Esophagus muscularis mucosa (tissue), 4 donors: ENCODE measurements around the gene DROSHA. TPM values are rescaled to one million over a fixed set of nuclear protein-coding genes. Genes with fewer than 3 reads are reported as not detected.
"Not testable (repeated sequence)": the region's sequence is repeated elsewhere in the genome, so short reads cannot be mapped to it uniquely, and the experiment has no call there.

Experiments
- DNase-seq: peaks from one replicate; pipeline ENCODE4 v3.0.0-alpha.2; 2017; ENCODE audit errors: extremely low spot score
- H3K27ac ChIP-seq, 4 donors: fragments of 200-600 bp; sonication (generic); replicated peaks in 1 of 4; 1 replicate in 3 of 4; 2 replicates in 1 of 4; pipeline ENCODE4 v1.5.1; 2016 to 2019; ENCODE audit warnings: mild to moderate bottlenecking in 1 of 4
- H3K27me3 ChIP-seq, 4 donors: fragments of 200-600 bp; sonication (generic); one replicate each; pipeline versions ENCODE4 v1.5.1 to v1.6.0; 2016 to 2019
- H3K36me3 ChIP-seq, 4 donors: fragments of 200-600 bp; sonication (generic); one replicate each; pipeline ENCODE4 v1.5.1; 2016 to 2019
- H3K4me1 ChIP-seq, 4 donors: fragments of 200-600 bp; sonication (generic); one replicate each; pipeline ENCODE4 v1.5.1; 2016 to 2019
- H3K4me3 ChIP-seq, 4 donors: fragments of 200-600 bp; sonication (generic); 1 replicate in 2 of 4; 2 replicates in 2 of 4; pipeline ENCODE4 v1.5.1; 2016 to 2019; ENCODE audit warnings: mild to moderate bottlenecking in 4 of 4, moderate library complexity in 1 of 4
- H3K9me3 ChIP-seq, 4 donors: fragments of 200-600 bp; sonication (generic); 1 replicate in 3 of 4; 2 replicates in 1 of 4; pipeline ENCODE4 v1.5.1; 2016 to 2019
- EP300 ChIP-seq: sonication (generic); formaldehyde crosslinking; IDR thresholded peaks from one replicate; pipeline ENCODE4 v1.6.1; 2017; ENCODE audit warnings: antibody characterized with exemption
- POLR2A ChIP-seq: fragments of 450-650 bp; IDR thresholded peaks from one replicate; pipeline ENCODE4 v1.6.1; 2017; ENCODE audit warnings: antibody characterized with exemption, moderate library complexity, mild to moderate bottlenecking, low read depth
- POLR2AphosphoS5 ChIP-seq, 2 donors: sonication (generic); formaldehyde crosslinking; IDR thresholded peaks; one replicate each; pipeline ENCODE4 v1.6.1; 2017; ENCODE audit warnings: antibody characterized with exemption in 2 of 2
- WGBS: methylation state at CpG from one replicate; pipeline ENCODE4 v1.1.5; 2018; 5-methylcytosine and 5-hydroxymethylcytosine counted together
- intact Hi-C: fragments of 100-400 bp; cut with DNase I; formaldehyde crosslinking; loops from one replicate; pipeline ENCODE4 v1.15.1; 2023
- total RNA-seq, 4 donors: library from RNA; depleted of rRNA; stranded (reverse); fragments of >200 nt; gene quantifications; one replicate each; pipeline versions ENCODE4 v1.1.0 to v1.2.1, GENCODE V29; 2016
- TF ChIP-seq, protein P1 (sequence below), 3 experiments: fragments of 200-600 bp in 2 of 3; fragments of 450-650 bp in 1 of 3; sonication (generic) in 2 of 3; IDR thresholded peaks; one replicate each; pipeline ENCODE4 v1.5.1; 2017 to 2019; ENCODE audit warnings: antibody characterized with exemption in 3 of 3, mild to moderate bottlenecking in 2 of 3, moderate library complexity in 1 of 3

DROSHA gene
- total RNA-seq, 4 donors from 2014 or later: 27.5 to 47.0 (median 36.6) TPM

DNA sequence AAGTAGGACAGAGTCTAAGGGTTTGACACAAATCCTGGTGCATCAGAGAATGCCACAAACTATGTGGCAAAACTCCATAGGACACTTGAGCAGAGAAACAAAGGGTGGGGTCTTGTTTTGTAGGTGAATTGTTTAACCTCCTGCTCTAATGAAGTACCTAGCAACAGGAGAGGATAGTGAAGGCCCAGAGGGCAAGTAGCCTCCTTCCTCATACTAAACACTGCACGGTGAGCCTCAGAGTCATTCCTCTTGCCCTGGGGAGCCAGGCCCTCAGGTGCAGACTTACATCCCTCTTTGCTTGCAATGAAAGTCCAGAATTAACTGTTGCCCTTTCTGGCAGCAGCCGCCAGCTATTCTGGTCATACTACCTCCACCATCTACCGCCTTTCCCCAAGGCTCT, 166.1 kb downstream of the DROSHA start:
- 96% methylated on average over 3 of the region's 3 CpGs for WGBS
- TF ChIP-seq POLR2AphosphoS5 (IDR thresholded peaks at IDR 0.05) (no peak), EP300 (no peak), POLR2A (no peak)
- TF ChIP-seq, protein P1, sequence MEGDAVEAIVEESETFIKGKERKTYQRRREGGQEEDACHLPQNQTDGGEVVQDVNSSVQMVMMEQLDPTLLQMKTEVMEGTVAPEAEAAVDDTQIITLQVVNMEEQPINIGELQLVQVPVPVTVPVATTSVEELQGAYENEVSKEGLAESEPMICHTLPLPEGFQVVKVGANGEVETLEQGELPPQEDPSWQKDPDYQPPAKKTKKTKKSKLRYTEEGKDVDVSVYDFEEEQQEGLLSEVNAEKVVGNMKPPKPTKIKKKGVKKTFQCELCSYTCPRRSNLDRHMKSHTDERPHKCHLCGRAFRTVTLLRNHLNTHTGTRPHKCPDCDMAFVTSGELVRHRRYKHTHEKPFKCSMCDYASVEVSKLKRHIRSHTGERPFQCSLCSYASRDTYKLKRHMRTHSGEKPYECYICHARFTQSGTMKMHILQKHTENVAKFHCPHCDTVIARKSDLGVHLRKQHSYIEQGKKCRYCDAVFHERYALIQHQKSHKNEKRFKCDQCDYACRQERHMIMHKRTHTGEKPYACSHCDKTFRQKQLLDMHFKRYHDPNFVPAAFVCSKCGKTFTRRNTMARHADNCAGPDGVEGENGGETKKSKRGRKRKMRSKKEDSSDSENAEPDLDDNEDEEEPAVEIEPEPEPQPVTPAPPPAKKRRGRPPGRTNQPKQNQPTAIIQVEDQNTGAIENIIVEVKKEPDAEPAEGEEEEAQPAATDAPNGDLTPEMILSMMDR (IDR thresholded peaks at IDR 0.05): no peak
- DNase-seq: no peak
- Histone ChIP-seq H3K9me3 (no peaks in the 10 kb centered on the region), H3K4me3 (no peak overlapping the region), H3K27me3 (no peaks in the 10 kb centered on the region), H3K27ac (no peak overlapping the region), H3K4me1 (no peaks in the 10 kb centered on the region), H3K36me3 (no peaks in the 10 kb centered on the region)
- intact Hi-C loops: no loop called here

DNA sequence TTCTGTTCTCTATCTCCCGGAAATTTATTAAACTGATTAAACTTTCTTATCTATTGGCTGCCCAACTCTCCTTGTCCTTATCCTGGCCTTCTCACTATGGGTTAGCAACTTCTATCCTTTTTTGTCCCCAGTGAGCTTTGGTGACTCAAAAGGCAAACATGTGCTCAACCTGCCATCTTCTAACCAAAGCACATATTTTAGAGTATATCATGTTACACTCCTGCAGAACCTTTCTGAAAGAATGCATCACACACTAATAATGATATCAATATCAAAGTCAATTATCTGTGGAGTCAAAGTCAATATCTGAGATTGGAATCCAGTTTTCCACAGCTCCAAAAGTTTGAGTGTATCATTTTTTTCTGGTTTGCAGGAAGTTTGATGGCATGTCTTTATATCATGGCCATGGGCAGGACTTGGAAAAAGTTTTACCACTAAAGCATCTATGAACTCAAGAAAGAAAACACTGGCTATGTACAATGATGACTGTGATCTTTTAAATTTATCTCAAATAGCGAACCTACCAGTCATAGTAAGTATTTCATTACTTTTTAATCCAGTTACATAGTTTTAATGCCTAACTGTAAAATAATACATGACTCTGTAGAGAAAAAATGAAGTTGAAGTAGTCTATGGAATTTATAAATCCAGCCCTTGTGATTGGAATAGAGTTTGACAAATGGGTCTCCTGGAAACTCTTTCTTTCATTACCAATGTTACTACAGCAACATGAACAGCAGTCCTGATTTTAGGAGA, 166.8 kb downstream of the DROSHA start:
- H3K36me3 ChIP-seq: no peaks in the 10 kb centered on the region
- no peak overlapping the region for H3K4me3 ChIP-seq
- intact Hi-C loops: no loop called here
- WGBS: 82% methylated on average over 2 of the region's 2 CpGs
- DNase-seq: no peak
- no peaks in the 10 kb centered on the region for H3K9me3 ChIP-seq
- no peaks in the 10 kb centered on the region for H3K4me1 ChIP-seq
- no peak overlapping the region for H3K27ac ChIP-seq
- H3K27me3 ChIP-seq: no peaks in the 10 kb centered on the region
- no peak for TF ChIP-seq POLR2AphosphoS5 (IDR thresholded peaks at IDR 0.05)
- TF ChIP-seq, protein P1 (IDR thresholded peaks at IDR 0.05): no peak
- TF ChIP-seq POLR2A: no peak
- TF ChIP-seq EP300: no peak

DNA sequence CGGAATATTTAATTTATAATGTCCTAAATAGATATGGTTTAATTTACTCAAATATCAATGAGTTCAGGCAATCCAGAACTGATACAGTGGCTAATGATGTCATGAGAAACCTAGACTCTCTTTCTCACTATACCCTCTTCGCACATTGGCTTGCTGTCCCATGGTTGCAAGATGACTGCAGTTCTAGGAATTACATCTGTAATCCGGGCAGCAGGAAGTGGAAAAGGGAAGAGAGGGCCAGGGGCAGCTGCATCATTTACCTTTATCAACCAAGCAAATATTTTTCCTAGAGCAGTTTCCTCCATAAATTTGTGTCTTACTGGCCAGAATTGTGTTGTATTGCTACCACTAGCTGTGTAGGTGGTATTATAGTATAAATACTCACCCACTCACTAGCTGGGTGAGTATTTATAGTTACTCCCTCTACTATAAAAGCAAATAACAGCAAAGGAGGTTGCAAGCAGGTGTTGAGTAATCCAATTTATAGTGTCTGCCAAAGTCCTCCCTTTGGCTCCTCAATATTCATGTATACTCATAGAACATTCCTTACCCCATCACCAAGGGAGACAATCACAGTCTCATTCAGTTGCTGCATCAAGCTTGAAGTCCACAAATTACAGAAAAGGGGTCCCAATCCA, 168.8 kb downstream of the DROSHA start:
- intact Hi-C loops: no loop called here
- DNase-seq: no peak
- Histone ChIP-seq H3K4me1 (no peaks in the 10 kb centered on the region), H3K9me3 (no peaks in the 10 kb centered on the region), H3K36me3 (no peaks in the 10 kb centered on the region), H3K27me3 (no peaks in the 10 kb centered on the region), H3K27ac (no peak overlapping the region), H3K4me3 (no peak overlapping the region)
- WGBS: 84% methylated on average over 3 of the region's 3 CpGs
- TF ChIP-seq POLR2AphosphoS5 (IDR thresholded peaks at IDR 0.05) (no peak), POLR2A (no peak), EP300 (no peak)
- TF ChIP-seq, protein P1 (IDR thresholded peaks at IDR 0.05): no peak

DNA sequence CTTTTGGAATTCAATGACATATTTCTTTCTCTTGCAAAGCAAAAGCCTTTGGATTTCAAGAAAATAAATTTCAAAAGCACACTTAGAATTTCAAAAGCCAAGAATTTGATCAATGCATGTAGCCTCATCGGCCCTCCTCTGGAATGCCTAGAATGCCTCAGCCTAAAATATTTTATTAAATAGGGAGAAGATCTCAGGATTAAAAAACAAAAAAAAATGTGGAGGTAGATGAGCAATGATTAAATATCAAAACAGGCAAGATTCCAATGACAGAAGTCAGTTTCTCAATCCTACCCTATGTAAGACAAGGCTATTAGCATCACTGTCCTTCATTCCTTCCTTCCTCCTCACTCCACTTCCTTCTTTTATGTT, 169.4 kb downstream of the DROSHA start:
- 90% methylated on average over 1 of the region's 1 CpG for WGBS
- Histone ChIP-seq H3K4me1 (no peaks in the 10 kb centered on the region), H3K27ac (no peak overlapping the region), H3K36me3 (no peaks in the 10 kb centered on the region), H3K4me3 (no peak overlapping the region), H3K9me3 (no peaks in the 10 kb centered on the region), H3K27me3 (no peaks in the 10 kb centered on the region)
- intact Hi-C loops: no loop called here
- no peak for TF ChIP-seq POLR2A
- TF ChIP-seq EP300: no peak
- DNase-seq: no peak

DNA sequence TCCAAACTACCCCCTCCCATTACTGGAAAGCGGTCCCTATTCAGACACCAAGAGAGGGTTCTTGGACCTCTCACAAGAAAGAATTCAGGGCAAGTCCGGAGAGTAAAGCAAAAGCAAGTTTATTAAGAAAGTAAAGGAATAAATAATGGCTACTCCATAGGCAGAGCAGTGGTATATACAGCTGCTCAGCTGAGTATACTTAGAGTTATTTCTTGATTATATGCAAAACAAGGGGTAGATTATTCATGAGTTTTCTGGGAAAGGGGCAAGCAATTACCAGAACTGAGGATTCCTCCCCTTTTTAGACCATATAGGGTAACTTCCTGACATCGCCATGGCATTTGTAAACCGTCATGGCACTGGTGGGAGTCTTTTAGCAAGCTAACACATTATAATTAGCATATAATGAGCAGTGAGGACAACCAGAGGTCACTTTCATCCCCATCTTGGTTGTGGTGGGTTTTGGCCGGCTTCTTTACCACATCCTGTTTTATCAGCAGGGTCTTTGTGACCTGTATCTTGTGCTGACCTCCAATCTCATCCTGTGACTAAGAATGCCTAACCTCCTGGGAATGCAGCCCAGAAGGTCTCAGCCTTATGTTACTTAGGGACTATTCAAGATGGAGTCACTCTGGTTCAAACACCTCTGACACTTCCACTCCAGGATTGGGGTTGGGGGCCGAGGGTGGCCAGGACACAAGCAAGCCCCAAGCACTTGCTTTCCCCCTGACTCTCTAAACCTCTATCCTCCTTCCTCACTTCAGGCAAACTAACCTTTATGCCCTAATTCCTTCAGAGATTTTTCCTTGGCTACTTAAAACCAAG, 170.0 kb downstream of the DROSHA start:
- H3K36me3 ChIP-seq, intact Hi-C loops, H3K4me1 ChIP-seq, H3K9me3 ChIP-seq, H3K27me3 ChIP-seq, H3K27ac ChIP-seq, H3K4me3 ChIP-seq: not testable (repeated sequence)
- DNase-seq: peak; percentile 37
- 74% methylated on average over 6 of the region's 6 CpGs for WGBS
